HepG2 (cell line): ENCODE data around the gene STX4. TPM values are rescaled to one million over a fixed set of nuclear protein-coding genes. Genes with fewer than 3 reads are reported as not detected.

Experiments
- HES4 ChIP-seq: sonication (generic); formaldehyde crosslinking; IDR thresholded peaks from 2 replicates; pipeline ENCODE4 v1.9.0; 2021; ENCODE audit warnings: mild to moderate bottlenecking, missing genetic modification reagents, borderline replicate concordance
- ISX ChIP-seq: sonication (generic); formaldehyde crosslinking; conservative IDR thresholded peaks from 2 replicates; pipeline ENCODE4 v1.5.0; 2020; ENCODE audit warnings: missing genetic modification reagents
- MEF2D ChIP-seq: sonication (generic); formaldehyde crosslinking; IDR thresholded peaks from 2 replicates; pipeline ENCODE4 v1.5.1; 2020; ENCODE audit warnings: mild to moderate bottlenecking, missing genetic modification reagents
- NBN ChIP-seq: fragments of 450-650 bp; conservative IDR thresholded peaks from 2 replicates; pipeline ENCODE4 v1.6.1; 2017
- PLRG1 ChIP-seq: fragments of 450-650 bp; conservative IDR thresholded peaks from 2 replicates; pipeline ENCODE4 v1.6.1; 2016
- RAD21 ChIP-seq: fragments of 450-650 bp; formaldehyde crosslinking; IDR thresholded peaks from 2 replicates; pipeline ENCODE4 v1.5.0; 2020; ENCODE audit warnings: mild to moderate bottlenecking
- RBM39 ChIP-seq: fragments of 200-400 bp; formaldehyde crosslinking; IDR thresholded peaks from one replicate; pipeline ENCODE4 v1.6.1; 2018; ENCODE audit warnings: antibody characterized with exemption, mild to moderate bottlenecking, low read depth, low read length; ENCODE audit not compliant: poor library complexity, severe bottlenecking
- REPIN1 ChIP-seq: sonication (generic); formaldehyde crosslinking; IDR thresholded peaks from 2 replicates; pipeline ENCODE4 v1.8.0; 2022; ENCODE audit warnings: missing genetic modification reagents, low read depth, mild to moderate bottlenecking, borderline replicate concordance
- RXRB ChIP-seq: IDR thresholded peaks from 2 replicates; pipeline ENCODE4 v1.6.1; 2016; ENCODE audit warnings: borderline replicate concordance, missing genetic modification reagents, missing compliant biosample characterization
- TOE1 ChIP-seq: sonication (generic); formaldehyde crosslinking; IDR thresholded peaks from 2 replicates; pipeline ENCODE4 v1.4.0; 2020; ENCODE audit warnings: mild to moderate bottlenecking, missing genetic modification reagents
- ZNF543 ChIP-seq: sonication (generic); formaldehyde crosslinking; IDR thresholded peaks from 2 replicates; pipeline ENCODE4 v1.4.0; 2020; ENCODE audit warnings: mild to moderate bottlenecking, missing genetic modification reagents
- ZNF614 ChIP-seq: IDR thresholded peaks from 2 replicates; pipeline ENCODE4 v1.6.1; 2018; ENCODE audit warnings: missing biosample characterization, missing genetic modification reagents, inconsistent platforms, borderline replicate concordance
- ZNF670 ChIP-seq: sonication (generic); formaldehyde crosslinking; IDR thresholded peaks from 2 replicates; pipeline ENCODE4 v1.8.0; 2022; ENCODE audit warnings: mild to moderate bottlenecking, missing genetic modification reagents, borderline replicate concordance
- ZNF782 ChIP-seq: sonication (generic); formaldehyde crosslinking; IDR thresholded peaks from 2 replicates; pipeline ENCODE4 v1.4.0; 2020; ENCODE audit warnings: missing genetic modification reagents, mild to moderate bottlenecking, borderline replicate concordance
- polyA plus RNA-seq, 8 experiments: library from polyadenylated mRNA; depleted of rRNA in 3 of 8; stranded (reverse) in 7 of 8; unstranded in 1 of 8; fragments of >200 nt; fragmentation: Illumina TruSeq in 4 of 8; extraction: Trizol in 4 of 8; gene quantifications; 2 replicates each; pipeline versions ENCODE4 v1.2.1 to v1.2.3, GENCODE V29; 2011 to 2016; ENCODE audit warnings: low read depth in 4 of 8, missing spikeins in 1 of 8, mixed read lengths in 1 of 8; ENCODE audit not compliant: insufficient read depth in 1 of 8
- total RNA-seq, 5 experiments: library from RNA; depleted of rRNA; stranded (reverse); fragments of >200 nt; fragmentation: Illumina TruSeq; extraction: Trizol; gene quantifications; 2 replicates each; pipeline ENCODE4 v1.2.3, GENCODE V29; 2016; ENCODE audit warnings: low read depth in 1 of 5
- TF ChIP-seq, protein P1 (sequence below): sonication (generic); formaldehyde crosslinking; IDR thresholded peaks from 2 replicates; pipeline ENCODE4 v1.4.0; 2020; ENCODE audit warnings: missing genetic modification reagents
- TF ChIP-seq, protein P2 (sequence below): sonication (generic); formaldehyde crosslinking; IDR thresholded peaks from 2 replicates; pipeline ENCODE4 v1.4.0; 2020; ENCODE audit warnings: missing genetic modification reagents, borderline replicate concordance
- TF ChIP-seq, protein P3 (sequence below): sonication (generic); formaldehyde crosslinking; conservative IDR thresholded peaks from 2 replicates; pipeline ENCODE4 v1.8.0; 2022; ENCODE audit warnings: low read depth, missing genetic modification reagents
- TF ChIP-seq, protein P4 (sequence below): sonication (generic); formaldehyde crosslinking; IDR thresholded peaks from 2 replicates; pipeline ENCODE4 v1.4.0; 2020; ENCODE audit warnings: missing genetic modification reagents
- TF ChIP-seq, protein P5 (sequence below): sonication (generic); formaldehyde crosslinking; IDR thresholded peaks from 2 replicates; pipeline ENCODE4 v1.4.0; 2020; ENCODE audit warnings: missing genetic modification reagents; ENCODE audit errors: not compliant biosample characterization
- TF ChIP-seq, protein P6 (sequence below): sonication (generic); formaldehyde crosslinking; IDR thresholded peaks from 2 replicates; pipeline ENCODE4 v1.5.1; 2020; ENCODE audit warnings: mild to moderate bottlenecking, missing genetic modification reagents, borderline replicate concordance

Gene STX4
- total and polyA plus RNA-seq, 2 of the 13 experiments (the other 11 are each of a cell fraction or from before 2014, with no cell fraction given), result 29.2 to 34.6 TPM

DNA sequence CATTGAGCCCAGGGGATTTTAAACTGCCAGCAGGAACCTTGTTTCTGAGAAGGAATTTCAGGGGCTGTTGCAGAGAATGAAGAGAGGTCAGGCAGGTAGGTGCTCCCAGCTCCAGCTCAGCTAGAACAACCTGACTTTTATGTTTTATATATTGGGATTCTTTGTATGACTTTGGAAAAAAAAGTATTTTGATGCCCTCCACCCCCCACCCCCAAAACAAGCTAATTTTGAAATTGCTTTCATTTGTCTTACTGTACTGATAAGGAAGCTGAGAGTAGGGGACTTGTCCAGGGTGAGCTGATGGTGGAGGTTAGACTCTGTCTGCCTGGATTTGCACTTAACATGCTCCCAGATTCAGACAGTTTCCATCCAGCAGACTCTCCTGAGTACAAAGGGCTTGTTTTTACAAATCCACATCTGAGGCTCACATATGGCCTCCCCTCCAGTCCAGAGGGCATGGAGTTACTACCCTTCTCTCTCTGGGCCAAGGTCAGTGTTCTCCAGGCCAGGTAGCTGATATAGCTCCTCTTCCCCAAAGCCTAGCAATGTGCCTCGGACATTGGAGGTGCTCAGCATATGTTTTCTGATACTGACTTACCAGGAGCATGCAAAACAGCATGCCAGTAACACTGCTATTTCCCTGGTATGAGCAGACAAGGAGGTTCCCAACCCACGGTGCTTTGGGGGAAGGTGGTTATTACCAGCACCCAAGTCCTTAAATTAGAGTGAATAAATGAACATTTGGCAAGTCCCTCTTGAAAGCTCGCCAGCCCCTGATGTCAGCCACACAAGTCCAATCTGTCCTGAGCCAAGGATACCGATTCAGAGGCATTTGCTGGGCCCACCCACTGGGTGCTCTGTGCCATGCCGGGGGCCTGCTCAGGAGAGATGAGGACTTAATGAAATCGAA, 34.3 kb upstream of the STX4 start (continued):
- TF ChIP-seq RXRB (CRISPR knock-in tag) (peak; percentile 75; the same call in 1 of the 2 replicates), ISX (CRISPR knock-in tag) (no peak), ZNF670 (no peak; the same call in 1 of the 2 replicates), HES4 (no peak), RBM39 (no peak), ZNF614 (CRISPR knock-in tag) (peak; percentile 34; the same call in 1 of the 2 replicates), MEF2D (CRISPR knock-in tag) (peak; percentile 83; the same call in 1 of the 2 replicates), REPIN1 (CRISPR knock-in tag) (peak; percentile 81; the same call in 1 of the 2 replicates), ZNF782 (CRISPR knock-in tag) (no peak), ZNF543 (no peak; the same call in 1 of the 2 replicates), PLRG1 (no peak), RAD21 (no peak), NBN (no peak), TOE1 (CRISPR knock-in tag) (no peak; the same call in 1 of the 2 replicates)
- TF ChIP-seq, protein P1, sequence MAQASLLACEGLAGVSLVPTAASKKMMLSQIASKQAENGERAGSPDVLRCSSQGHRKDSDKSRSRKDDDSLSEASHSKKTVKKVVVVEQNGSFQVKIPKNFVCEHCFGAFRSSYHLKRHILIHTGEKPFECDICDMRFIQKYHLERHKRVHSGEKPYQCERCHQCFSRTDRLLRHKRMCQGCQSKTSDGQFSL (CRISPR knock-in tag), result no peak
- TF ChIP-seq, protein P2, sequence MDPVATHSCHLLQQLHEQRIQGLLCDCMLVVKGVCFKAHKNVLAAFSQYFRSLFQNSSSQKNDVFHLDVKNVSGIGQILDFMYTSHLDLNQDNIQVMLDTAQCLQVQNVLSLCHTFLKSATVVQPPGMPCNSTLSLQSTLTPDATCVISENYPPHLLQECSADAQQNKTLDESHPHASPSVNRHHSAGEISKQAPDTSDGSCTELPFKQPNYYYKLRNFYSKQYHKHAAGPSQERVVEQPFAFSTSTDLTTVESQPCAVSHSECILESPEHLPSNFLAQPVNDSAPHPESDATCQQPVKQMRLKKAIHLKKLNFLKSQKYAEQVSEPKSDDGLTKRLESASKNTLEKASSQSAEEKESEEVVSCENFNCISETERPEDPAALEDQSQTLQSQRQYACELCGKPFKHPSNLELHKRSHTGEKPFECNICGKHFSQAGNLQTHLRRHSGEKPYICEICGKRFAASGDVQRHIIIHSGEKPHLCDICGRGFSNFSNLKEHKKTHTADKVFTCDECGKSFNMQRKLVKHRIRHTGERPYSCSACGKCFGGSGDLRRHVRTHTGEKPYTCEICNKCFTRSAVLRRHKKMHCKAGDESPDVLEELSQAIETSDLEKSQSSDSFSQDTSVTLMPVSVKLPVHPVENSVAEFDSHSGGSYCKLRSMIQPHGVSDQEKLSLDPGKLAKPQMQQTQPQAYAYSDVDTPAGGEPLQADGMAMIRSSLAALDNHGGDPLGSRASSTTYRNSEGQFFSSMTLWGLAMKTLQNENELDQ (CRISPR knock-in tag), result no peak
- TF ChIP-seq, protein P3, sequence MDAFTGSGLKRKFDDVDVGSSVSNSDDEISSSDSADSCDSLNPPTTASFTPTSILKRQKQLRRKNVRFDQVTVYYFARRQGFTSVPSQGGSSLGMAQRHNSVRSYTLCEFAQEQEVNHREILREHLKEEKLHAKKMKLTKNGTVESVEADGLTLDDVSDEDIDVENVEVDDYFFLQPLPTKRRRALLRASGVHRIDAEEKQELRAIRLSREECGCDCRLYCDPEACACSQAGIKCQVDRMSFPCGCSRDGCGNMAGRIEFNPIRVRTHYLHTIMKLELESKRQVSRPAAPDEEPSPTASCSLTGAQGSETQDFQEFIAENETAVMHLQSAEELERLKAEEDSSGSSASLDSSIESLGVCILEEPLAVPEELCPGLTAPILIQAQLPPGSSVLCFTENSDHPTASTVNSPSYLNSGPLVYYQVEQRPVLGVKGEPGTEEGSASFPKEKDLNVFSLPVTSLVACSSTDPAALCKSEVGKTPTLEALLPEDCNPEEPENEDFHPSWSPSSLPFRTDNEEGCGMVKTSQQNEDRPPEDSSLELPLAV (CRISPR knock-in tag), result no peak
- TF ChIP-seq, protein P4, sequence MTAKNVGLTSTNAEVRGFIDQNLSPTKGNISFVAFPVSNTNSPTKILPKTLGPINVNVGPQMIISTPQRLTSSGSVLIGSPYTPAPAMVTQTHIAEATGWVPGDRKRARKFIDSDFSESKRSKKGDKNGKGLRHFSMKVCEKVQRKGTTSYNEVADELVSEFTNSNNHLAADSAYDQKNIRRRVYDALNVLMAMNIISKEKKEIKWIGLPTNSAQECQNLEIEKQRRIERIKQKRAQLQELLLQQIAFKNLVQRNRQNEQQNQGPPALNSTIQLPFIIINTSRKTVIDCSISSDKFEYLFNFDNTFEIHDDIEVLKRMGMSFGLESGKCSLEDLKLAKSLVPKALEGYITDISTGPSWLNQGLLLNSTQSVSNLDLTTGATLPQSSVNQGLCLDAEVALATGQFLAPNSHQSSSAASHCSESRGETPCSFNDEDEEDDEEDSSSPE (CRISPR knock-in tag), result no peak; the same call in 1 of the 2 replicates
- TF ChIP-seq, protein P5, sequence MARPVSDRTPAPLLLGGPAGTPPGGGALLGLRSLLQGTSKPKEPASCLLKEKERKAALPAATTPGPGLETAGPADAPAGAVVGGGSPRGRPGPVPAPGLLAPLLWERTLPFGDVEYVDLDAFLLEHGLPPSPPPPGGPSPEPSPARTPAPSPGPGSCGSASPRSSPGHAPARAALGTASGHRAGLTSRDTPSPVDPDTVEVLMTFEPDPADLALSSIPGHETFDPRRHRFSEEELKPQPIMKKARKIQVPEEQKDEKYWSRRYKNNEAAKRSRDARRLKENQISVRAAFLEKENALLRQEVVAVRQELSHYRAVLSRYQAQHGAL (CRISPR knock-in tag), result no peak
- TF ChIP-seq, protein P6, sequence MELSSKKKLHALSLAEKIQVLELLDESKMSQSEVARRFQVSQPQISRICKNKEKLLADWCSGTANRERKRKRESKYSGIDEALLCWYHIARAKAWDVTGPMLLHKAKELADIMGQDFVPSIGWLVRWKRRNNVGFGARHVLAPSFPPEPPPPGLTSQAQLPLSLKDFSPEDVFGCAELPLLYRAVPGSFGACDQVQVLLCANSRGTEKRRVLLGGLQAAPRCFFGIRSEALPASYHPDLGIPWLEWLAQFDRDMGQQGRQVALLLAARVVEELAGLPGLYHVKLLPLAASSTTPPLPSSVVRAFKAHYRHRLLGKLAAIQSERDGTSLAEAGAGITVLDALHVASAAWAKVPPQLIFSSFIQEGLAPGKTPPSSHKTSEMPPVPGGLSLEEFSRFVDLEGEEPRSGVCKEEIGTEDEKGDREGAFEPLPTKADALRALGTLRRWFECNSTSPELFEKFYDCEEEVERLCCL, result peak; percentile 46; the same call in 1 of the 2 replicates
